Tibial nerve (tissue), 4 donors: ENCODE results near the gene XPNPEP1. TPM values are rescaled to one million over a fixed set of nuclear protein-coding genes. Genes with fewer than 3 reads are reported as not detected.
A peak's percentile ranks its signal among the peaks of the same experiment; 100 is the strongest.

Source experiments
- DNase-seq, 2 donors: peaks; one replicate each; pipeline ENCODE4 v3.0.0-alpha.2; 2019; ENCODE audit warnings: low spot score in 2 of 2
- H3K27ac ChIP-seq, 4 donors: fragments of 200-600 bp; sonication (generic) in 3 of 4; one replicate each; pipeline ENCODE4 v1.5.1; 2017 to 2019; ENCODE audit warnings: mild to moderate bottlenecking in 1 of 4
- H3K27me3 ChIP-seq, 2 donors: fragments of 200-600 bp; sonication (generic) in 1 of 2; one replicate each; pipeline versions ENCODE4 v1.5.1 to v1.6.0; 2017 to 2019
- H3K36me3 ChIP-seq, 3 donors: fragments of 200-600 bp; sonication (generic); one replicate each; pipeline ENCODE4 v1.5.1; 2018 to 2019
- H3K4me1 ChIP-seq, 4 donors: fragments of 200-600 bp; sonication (generic) in 3 of 4; one replicate each; pipeline ENCODE4 v1.5.1; 2017 to 2019
- H3K4me3 ChIP-seq, 4 donors: fragments of 200-600 bp; sonication (generic) in 3 of 4; one replicate each; pipeline ENCODE4 v1.5.1; 2017 to 2019; ENCODE audit warnings: mild to moderate bottlenecking in 1 of 4, moderate library complexity in 1 of 4
- H3K9me3 ChIP-seq, 4 donors: fragments of 200-600 bp; sonication (generic) in 3 of 4; one replicate each; pipeline ENCODE4 v1.5.1; 2017 to 2019
- EP300 ChIP-seq, 2 donors: sonication (generic); formaldehyde crosslinking; IDR thresholded peaks; one replicate each; pipeline ENCODE4 v1.6.1; 2017; ENCODE audit warnings: antibody characterized with exemption in 2 of 2, mild to moderate bottlenecking in 1 of 2
- POLR2A ChIP-seq, 2 donors: fragments of 450-650 bp; IDR thresholded peaks; one replicate each; pipeline ENCODE4 v1.6.1; 2017; ENCODE audit warnings: antibody characterized with exemption in 2 of 2, mild to moderate bottlenecking in 2 of 2, moderate library complexity in 2 of 2
- WGBS, 2 donors: methylation state at CpG; one replicate each; pipeline ENCODE4 v1.1.5; 2018; 5-methylcytosine and 5-hydroxymethylcytosine counted together
- total RNA-seq, 4 donors: library from RNA; depleted of rRNA; stranded (reverse); fragments of >200 nt; gene quantifications; one replicate each; pipeline ENCODE4 v1.1.0, GENCODE V29; 2016
- TF ChIP-seq, protein P1 (sequence below), 5 experiments: fragments of 200-600 bp in 3 of 5; fragments of 450-650 bp in 2 of 5; sonication (generic) in 3 of 5; IDR thresholded peaks; one replicate each; pipeline ENCODE4 v1.5.1; 2016 to 2019; ENCODE audit warnings: antibody characterized with exemption in 5 of 5, mild to moderate bottlenecking in 3 of 5, moderate library complexity in 2 of 5

The XPNPEP1 gene
- total RNA-seq, 4 donors from 2014 or later, result 41.0 to 99.3 (median 62.4) TPM

DNA sequence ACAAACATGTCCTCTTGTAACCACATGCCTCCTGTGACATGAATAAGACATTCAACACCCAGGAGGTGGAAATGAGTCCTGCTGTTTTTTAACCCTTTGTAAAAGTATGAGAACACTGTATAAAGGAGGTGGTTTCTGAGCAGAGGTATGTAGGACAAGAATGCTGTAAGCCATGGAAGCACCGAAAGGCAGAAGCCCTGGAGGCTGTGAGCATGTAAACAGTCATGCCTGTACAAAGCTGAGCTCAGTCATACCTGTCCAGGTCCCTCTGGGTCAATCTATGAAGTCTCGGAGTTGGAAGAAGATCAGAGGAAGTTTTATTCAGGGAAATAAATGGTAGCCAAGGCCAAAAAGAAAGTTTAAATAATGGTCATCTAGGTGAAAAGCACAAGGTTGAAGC lies 34.7 kb upstream of the XPNPEP1 start:
- no peak overlapping the region for H3K27ac ChIP-seq
- H3K4me1 ChIP-seq, result peaks cover 0 to 49% (median 7%) of the 10 kb centered on the region in 4 donors
- no peak overlapping the region for H3K4me3 ChIP-seq
- no peaks in the 10 kb centered on the region for H3K9me3 ChIP-seq
- no peak for DNase-seq
- no peaks in the 10 kb centered on the region for H3K27me3 ChIP-seq
- TF ChIP-seq, protein P1, sequence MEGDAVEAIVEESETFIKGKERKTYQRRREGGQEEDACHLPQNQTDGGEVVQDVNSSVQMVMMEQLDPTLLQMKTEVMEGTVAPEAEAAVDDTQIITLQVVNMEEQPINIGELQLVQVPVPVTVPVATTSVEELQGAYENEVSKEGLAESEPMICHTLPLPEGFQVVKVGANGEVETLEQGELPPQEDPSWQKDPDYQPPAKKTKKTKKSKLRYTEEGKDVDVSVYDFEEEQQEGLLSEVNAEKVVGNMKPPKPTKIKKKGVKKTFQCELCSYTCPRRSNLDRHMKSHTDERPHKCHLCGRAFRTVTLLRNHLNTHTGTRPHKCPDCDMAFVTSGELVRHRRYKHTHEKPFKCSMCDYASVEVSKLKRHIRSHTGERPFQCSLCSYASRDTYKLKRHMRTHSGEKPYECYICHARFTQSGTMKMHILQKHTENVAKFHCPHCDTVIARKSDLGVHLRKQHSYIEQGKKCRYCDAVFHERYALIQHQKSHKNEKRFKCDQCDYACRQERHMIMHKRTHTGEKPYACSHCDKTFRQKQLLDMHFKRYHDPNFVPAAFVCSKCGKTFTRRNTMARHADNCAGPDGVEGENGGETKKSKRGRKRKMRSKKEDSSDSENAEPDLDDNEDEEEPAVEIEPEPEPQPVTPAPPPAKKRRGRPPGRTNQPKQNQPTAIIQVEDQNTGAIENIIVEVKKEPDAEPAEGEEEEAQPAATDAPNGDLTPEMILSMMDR (IDR thresholded peaks at IDR 0.05), result no peak
- TF ChIP-seq POLR2A (IDR thresholded peaks at IDR 0.05) (no peak), EP300 (IDR thresholded peaks at IDR 0.05) (no peak)
- H3K36me3 ChIP-seq, result no peaks in the 10 kb centered on the region
- WGBS, 2 donors, result 80 to 91% methylated on average over 2 of the region's 2 CpGs

DNA sequence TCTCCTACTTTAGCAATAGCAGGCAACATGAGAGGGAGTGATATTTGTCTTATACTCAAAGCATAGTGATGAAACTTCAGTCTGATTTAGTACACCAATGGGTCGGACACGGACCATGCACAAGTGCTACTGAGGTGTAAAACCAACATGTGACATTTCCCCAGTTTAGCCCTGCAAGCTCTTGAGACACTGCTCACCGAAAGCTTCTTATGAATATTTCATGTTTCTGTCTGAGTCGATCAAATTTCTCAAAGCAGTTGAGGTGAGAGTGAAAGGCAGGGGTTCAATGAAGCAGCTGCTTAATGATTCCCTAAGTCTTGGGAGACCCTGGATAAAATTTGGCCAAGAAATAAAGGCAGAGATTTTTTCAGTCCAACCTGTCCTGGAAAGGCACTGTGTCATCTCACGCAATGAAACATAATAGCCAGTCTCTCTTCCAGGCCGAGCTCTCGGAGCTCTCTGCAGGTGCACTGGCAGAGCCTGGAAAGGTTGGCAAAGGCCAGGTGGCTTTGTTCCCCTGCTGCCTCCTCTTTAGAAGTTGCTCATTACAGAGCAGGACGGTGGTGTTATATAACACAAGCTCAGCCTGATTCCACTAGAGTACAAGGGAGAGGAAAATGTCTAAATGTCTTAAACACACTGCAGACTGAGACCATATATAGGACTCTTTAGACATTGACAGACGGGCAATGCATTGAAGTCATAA lies 33.9 kb upstream of the XPNPEP1 start:
- Histone ChIP-seq H3K4me1 (peaks cover 0 to 43% (median 6%) of the 10 kb centered on the region in 4 donors), H3K27ac (no peak overlapping the region), H3K36me3 (no peaks in the 10 kb centered on the region), H3K27me3 (no peaks in the 10 kb centered on the region), H3K4me3 (no peak overlapping the region), H3K9me3 (no peaks in the 10 kb centered on the region)
- TF ChIP-seq, protein P1 (IDR thresholded peaks at IDR 0.05), result no peak
- TF ChIP-seq EP300 (IDR thresholded peaks at IDR 0.05) (no peak), POLR2A (IDR thresholded peaks at IDR 0.05) (no peak)
- no peak for DNase-seq
- WGBS, 2 donors, result 85 to 90% methylated on average over 9 of the region's 9 CpGs

DNA sequence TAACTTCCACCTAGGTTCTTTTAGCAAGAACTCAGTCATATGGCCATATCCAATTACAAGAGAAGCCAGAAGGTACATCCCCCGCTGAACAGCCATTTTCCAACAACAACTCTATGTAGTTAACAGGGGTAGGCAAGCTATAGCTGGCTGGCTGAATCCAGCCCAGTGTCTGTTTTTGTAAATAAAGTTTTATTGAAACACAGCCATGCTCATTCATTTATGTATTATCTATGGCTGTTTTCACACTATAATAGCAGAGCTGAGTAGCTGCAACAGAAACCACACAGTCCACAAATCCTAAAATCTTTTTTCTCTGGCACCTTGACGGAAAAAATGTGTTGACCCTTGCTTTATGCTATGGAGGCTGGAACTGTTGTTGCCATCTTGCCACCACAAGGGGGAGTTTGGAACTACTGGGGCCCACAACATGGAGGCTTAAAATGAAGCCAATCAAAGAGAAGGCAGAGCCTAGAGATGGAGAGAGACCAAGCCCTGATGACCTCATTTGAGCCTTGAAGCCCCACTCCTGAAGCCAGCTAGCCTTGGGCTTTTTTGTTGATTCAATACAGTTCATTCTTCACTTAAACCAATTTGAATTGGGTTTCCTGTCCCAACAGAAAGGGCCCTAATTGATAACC lies 33.3 kb upstream of the XPNPEP1 start:
- Histone ChIP-seq H3K4me1 (peaks cover 0 to 36% (median 6%) of the 10 kb centered on the region in 4 donors), H3K27ac (no peak overlapping the region), H3K9me3 (no peaks in the 10 kb centered on the region), H3K4me3 (no peak overlapping the region), H3K27me3 (no peaks in the 10 kb centered on the region), H3K36me3 (no peaks in the 10 kb centered on the region)
- WGBS, 2 donors, result 96% methylated on average over 2 of the region's 2 CpGs
- DNase-seq, result no peak
- TF ChIP-seq, protein P1 (IDR thresholded peaks at IDR 0.05), result peak in 3 of 5 experiments; percentile 16 to 35 (median 22)
- no peak for TF ChIP-seq POLR2A (IDR thresholded peaks at IDR 0.05)

DNA sequence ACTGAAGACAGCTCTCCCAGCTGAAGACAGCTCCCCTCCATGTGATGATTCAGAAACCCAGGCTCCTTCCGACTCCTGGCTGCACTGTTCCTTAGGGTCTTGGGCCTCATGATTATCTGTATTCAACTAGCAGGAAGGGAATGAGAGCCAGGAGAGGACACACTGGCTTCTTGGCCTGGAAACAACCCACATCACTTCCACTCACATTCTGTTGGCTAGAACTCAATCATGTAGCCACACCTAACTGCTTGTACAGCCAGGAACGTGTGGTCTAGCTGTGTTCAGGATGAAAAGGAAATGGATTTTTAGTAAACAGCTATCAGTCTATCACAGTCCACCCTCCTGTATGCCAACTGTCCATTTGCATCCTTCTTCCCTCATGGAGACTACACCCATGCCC lies 30.5 kb upstream of the XPNPEP1 start:
- Histone ChIP-seq H3K36me3 (no peaks in the 10 kb centered on the region), H3K4me3 (no peak overlapping the region), H3K4me1 (peaks cover 0 to 26% (median 0%) of the 10 kb centered on the region in 4 donors), H3K27me3 (no peaks in the 10 kb centered on the region), H3K27ac (peak overlapping the region in 2 of 4 donors; percentile 26 to 43), H3K9me3 (no peaks in the 10 kb centered on the region)
- DNase-seq, result no peak
- TF ChIP-seq EP300 (IDR thresholded peaks at IDR 0.05), result peak in 1 of 2 donors; percentile 24
- TF ChIP-seq, protein P1 (IDR thresholded peaks at IDR 0.05), result no peak
- 51 to 53% methylated on average over 2 of the region's 2 CpGs for WGBS, 2 donors

DNA sequence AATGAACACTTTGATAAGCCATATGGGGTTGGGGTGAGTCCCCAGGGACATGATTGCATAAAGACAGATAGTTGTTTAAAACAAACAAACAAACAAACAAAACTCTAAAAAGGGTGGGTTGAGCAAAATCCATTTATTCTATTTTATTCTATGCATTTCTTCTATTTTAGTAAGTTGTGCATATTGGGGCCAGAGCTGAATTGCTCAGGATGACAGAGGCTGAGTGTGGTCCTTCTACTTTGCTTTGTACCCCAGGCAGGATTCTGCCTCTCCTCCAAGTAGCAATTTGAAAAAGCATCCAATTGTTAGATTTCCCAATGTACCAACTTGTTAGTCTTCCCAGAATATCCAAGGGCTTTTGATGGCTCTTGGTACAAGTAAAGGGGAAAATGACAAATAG lies 29.2 kb upstream of the XPNPEP1 start:
- Histone ChIP-seq H3K36me3 (no peaks in the 10 kb centered on the region), H3K4me3 (no peak overlapping the region), H3K27ac (no peak overlapping the region), H3K9me3 (no peaks in the 10 kb centered on the region), H3K27me3 (no peaks in the 10 kb centered on the region), H3K4me1 (peaks cover 0 to 26% (median 0%) of the 10 kb centered on the region in 4 donors)
- TF ChIP-seq EP300 (IDR thresholded peaks at IDR 0.05) (no peak), POLR2A (IDR thresholded peaks at IDR 0.05) (no peak)
- TF ChIP-seq, protein P1 (IDR thresholded peaks at IDR 0.05), result no peak
- DNase-seq, result no peak
